T-helper 22 cell (primary cell): ENCODE measurements around the gene ATP2B2.

Experiments used
- DNase-seq: peaks from one replicate; pipeline ENCODE4 v3.0.0-alpha.2; 2020; ENCODE audit warnings: low read depth

ATP2B2 gene

GRCh38 chr3:10341901-10342398 is 163.4 kb downstream of the ATP2B2 start:
- DNase-seq, result no peak

DNA sequence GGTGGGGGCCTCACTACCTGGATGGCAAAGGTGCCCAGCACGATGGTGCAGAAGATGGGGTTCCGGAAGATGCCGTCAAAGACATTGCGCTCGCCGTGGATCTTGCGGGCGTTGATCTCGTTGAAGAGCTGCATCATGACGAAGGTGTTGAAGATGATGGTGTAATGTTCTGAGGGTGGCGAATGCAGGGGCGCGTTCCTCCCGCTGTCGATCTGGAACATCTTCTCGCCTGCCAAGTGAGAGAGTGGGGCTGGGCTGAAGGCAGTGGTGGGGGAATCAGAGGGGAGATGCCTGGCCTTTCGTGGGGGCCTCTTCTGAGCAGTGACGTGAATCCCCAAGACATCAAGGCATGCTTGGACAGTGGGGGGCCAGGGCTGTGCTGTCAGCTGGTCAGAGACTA is 164.9 kb downstream of the ATP2B2 start:
- DNase-seq, result no peak

- no peak for DNase-seq
Observed at GRCh38 chr3:10340046-10340445, 165.3 kb downstream of the ATP2B2 start.

GRCh38 chr3:10339376-10339955 is 165.9 kb downstream of the ATP2B2 start:
- no peak for DNase-seq

GRCh38 chr3:10338591-10339353 is 166.6 kb downstream of the ATP2B2 start:
- no peak for DNase-seq

- no peak for DNase-seq
Observed at GRCh38 chr3:10338164-10338470, 167.3 kb downstream of the ATP2B2 start.

- DNase-seq, result no peak
Observed at GRCh38 chr3:10337323-10338163, 167.8 kb downstream of the ATP2B2 start.

- DNase-seq, result no peak
Observed at GRCh38 chr3:10336761-10337160, 168.6 kb downstream of the ATP2B2 start.

GRCh38 chr3:10335871-10336622 is 169.3 kb downstream of the ATP2B2 start:
- no peak for DNase-seq

DNA sequence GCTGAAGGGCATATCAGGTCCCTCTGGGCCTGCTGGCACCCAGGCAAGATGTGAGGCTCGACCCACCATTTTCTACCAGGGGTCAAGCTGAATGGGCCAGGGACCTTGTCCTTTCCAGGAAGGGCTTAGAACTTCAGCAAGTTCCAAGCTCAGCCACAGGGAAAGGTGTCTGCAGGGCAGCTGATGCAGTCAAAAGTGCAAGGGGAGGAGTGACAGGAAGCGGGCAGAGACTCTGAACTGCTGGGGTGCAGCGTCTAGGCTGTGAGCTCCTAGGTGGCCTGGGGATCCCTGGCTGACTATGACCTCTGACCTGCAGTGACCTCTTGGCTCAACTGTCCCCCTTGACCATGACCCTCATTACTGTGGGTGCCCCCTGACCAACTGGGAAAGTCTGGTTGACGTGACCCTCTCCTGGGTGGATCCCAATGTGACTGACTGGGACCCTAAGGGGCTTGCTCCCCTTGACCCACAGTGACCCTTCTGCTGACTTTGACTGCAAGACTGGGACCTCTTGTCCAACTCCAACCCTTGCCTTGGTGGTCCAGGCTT is 170.1 kb downstream of the ATP2B2 start:
- no peak for DNase-seq

DNA sequence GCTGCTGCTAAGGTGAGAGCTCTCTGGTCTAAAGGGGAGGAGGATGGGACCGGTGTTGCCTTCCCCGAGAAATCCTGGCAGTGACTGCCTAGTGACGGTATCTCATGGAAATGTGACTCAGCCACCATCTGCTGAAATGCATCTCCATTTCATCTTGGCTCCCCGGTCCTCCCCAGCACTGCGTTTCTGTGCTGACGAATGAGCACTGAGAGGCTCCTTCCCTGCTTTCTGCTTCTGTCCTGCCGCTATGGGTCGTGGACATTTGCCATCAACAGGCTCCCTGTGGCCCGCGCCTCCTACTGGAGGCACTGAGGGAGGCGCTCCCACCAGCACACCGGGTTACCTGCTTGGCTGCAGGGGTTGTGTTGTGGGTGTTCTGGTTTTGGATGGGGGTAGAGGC is 170.9 kb downstream of the ATP2B2 start:
- DNase-seq, result no peak

- no peak for DNase-seq
Observed at GRCh38 chr3:10334042-10334441, 171.3 kb downstream of the ATP2B2 start.

DNA sequence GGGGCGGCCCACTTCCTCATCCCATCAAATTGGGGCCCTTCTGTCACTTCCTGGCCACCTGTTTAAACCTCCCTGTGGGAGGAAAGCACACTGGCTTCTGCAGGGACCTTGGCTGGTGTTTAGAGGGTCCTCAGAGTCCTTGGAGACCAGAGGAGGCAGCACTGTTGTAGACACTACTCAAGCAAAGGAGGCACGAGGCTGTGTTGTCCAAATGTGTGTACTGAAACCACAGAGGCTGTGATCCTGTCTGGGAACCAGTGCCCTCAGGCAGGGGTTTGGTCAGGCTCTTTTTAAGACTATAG is 172.1 kb downstream of the ATP2B2 start:
- no peak for DNase-seq

DNA sequence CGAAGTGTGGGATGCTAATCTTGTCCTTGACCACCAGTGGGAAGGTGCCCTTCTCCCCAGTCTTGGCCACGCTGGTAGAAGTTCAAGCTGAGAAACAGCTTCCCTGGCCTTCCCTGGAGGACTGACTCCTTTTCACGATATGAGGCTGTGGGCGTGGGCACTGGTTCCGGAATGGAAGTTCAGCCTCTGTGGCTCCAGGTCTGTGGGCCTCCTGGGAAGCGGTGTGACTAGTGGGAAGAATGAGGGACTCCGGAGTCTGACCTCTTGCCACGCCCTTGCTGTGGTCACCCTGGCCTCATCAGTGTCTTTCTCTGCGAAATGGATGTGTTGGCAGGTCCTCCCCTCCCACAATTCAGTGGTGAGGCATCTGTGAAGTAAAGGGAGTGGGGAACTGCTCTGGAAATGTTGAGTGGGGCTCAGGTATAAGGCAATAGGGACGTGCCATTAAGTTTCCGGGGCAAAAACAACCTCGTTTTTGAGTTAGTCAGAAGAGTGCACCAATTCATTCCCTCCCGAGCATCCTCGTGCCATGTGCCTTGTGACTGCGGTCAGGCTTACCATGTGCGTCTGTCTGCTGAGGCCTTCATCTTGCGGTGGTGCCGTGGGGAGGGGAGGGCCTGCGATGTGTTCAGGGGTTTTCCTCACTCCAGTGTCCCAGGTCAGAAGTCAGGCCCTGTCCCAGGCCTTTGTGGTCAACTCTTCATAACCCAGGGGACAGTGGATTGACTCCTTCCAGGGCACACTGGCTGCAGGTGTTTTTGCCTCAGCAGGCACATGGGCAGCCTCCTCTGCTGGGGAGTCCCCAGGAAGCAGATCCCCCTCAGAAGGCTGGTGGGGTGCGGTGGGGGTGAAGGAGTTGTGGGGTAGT is 172.7 kb downstream of the ATP2B2 start:
- no peak for DNase-seq

- DNase-seq, result no peak
Observed at GRCh38 chr3:10331320-10331719, 174.1 kb downstream of the ATP2B2 start.

GRCh38 chr3:10330319-10330718 is 175.1 kb downstream of the ATP2B2 start:
- no peak for DNase-seq

DNA sequence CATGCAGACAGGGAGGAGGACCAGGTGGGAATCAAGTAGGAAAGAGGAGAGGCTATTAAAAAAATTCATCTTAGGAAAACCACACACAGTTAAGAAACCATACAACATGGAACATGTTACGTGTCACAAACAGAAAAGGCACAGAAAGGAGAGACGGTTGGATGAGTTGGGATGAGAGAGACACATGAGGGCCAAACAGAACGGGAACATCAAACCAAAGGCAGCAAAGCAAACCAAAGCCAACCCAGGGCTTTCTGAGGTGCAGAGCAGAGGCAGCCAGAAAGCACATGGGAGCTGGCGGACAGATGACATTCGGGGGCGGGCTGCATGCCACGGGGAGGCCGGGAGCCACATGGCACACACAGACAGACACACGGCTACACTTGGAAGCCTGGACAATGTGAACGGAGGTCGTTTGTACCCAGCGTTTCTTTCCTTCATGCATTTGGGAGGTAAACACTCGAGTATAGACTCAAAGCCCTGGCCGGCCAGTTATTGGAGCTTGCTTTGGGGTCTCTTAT is 175.8 kb downstream of the ATP2B2 start:
- no peak for DNase-seq

GRCh38 chr3:10328460-10329071 is 176.8 kb downstream of the ATP2B2 start:
- DNase-seq, result no peak

DNA sequence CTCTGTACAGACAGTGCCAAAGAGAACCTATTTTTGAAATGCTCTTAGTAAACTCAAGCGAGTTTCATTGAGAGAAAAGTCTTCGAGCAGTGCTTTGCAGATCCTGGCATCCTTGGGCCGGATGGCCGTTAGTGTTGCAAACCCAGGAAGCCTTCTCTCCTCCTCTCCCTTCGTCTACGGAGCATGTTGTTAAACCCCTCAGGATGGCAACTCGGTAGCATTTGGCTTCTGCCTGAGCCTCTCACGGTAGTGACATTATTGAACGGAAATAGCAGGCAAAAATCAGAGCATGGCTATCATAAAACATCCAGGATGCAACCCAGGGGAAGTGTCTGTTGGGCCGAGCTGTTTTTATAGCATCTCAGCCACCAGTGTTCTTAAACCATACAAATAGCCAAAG is 177.8 kb downstream of the ATP2B2 start:
- DNase-seq, result no peak

- DNase-seq, result no peak
Observed at GRCh38 chr3:10322352-10322710, 183.1 kb downstream of the ATP2B2 start.
